ENCODE measurements around the gene IL4.

DNA sequence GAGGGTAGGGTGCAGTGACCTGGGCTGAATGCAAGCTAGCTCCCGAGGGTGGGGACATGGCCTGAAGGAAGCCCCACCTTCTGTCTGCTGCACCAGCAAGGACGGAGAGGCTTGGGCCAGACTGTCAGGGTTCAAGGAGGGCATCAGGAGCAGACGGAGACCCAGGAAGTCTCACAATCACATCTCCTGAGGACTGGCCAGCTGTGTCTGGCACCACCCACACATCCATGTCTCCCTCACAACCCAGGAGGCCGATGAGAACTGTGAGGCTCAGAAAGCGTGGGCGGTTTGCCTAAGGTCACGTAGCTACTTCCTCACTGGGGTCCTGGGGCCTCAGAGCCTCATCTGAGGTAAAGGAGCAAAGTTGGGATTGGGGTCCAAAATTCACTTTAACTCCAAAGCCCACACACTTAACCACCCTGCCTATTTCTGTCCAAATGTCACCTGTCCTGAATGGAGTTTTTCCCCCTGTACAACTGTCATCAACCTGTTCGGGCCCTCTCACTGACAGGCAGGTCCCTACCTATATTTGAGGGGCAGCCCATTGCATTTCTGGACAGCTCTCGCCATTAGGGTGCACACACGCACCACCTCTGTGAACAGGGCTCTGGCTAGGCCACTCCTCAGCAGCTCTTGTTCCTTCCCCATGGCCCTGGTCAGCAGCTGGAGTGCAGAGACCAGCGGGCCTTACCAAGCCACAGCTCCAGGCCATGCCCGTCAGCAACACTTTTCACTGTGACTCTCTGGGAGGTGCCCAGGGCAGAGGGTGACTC is 12.4 kb upstream of the IL4 start:
- TF ChIP-seq CTCF (conservative IDR thresholded peaks at IDR 0.05 in 1 of 2, IDR thresholded peaks at IDR 0.05 in 1 of 2; ENCODE audit: extremely low read depth in 1 of 2, insufficient read depth in 1 of 2, low read depth in 1 of 2, low read length in 2 of 2) (no peak), EZH2 (IDR thresholded peaks at IDR 0.05; ENCODE audit: borderline replicate concordance, low read length) (no peak)

Data from mammary epithelial cell (primary cell).